GM12892 (cell line): ENCODE data around the gene ETV5.

Experiments
- POLR2A ChIP-seq: IDR thresholded peaks from 2 replicates; pipeline ENCODE4 v1.6.1; 2011; ENCODE audit warnings: low read depth, low read length, control low read depth
- POLR2AphosphoS5 ChIP-seq: IDR thresholded peaks from 2 replicates; pipeline ENCODE4 v1.6.1; 2011; ENCODE audit warnings: low read depth, low read length, control low read depth
- TAF1 ChIP-seq: IDR thresholded peaks from 2 replicates; pipeline ENCODE4 v1.6.1; 2011; ENCODE audit warnings: low read depth, mild to moderate bottlenecking, control low read depth, low read length, borderline replicate concordance

- no peak for TF ChIP-seq POLR2AphosphoS5
- no peak for TF ChIP-seq POLR2A
- TF ChIP-seq TAF1, result no peak
Observed at GRCh38 chr3:186096290-186096689, 12.6 kb downstream of the ETV5 start.
